HG02884 (cell line): ENCODE results near the gene NDUFA9.

Source experiments
- ATAC-seq: cut with Tn5 transposase; IDR thresholded peaks from one replicate; pipeline ENCODE4 v1.9.1; 2021; ENCODE audit warnings: mild to moderate bottlenecking, moderate library complexity; ENCODE audit not compliant: unreplicated experiment

NDUFA9 gene

DNA sequence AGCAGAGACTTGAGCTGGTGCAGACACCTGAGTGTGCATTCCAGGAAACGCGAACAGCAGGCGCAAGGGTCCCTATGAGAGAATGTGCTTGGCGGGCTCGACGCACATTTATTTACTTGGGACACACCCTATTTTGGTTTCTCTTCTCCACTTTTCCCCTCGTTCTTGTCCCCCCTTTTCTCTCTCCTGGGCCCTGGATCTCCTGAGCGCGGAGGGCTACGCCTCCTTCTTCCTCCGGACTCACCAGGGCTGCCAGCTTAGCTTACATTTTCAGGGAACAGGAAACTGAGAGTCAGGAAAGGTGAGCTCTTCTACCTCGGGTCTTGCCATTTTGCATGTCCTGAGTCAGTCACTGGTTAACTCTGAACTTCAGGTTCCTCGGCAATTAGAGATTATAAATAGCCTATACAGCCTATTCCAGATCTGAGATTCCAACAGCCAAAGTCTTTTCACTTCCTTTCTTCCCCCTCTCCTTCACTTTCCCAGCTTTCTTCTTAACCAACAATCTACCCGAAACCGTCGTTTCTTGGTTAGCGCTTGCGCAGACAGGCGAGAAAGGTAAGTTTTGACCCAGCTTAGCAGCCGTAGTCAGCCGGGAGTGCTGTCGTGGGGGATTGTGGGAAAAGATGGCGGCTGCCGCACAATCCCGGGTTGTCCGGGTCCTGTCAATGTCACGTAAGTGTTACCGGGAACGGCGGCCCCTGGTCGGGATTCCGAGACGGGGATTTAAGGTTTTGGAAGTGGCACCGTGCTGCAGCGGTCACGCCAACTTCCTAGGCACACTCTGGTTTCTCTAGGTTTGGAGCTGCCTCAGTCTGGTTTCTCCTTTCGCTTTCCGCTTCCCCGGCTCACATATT is at the start of gene NDUFA9, which contains the start of gene AKAP3:
NDUFA9 (plus strand) TSS at position 614 of the 857 bp plus-strand sequence; CDS start at position 627, 13 bp downstream.
AKAP3 (minus strand) TSS at position 551 of the 857 bp plus-strand sequence. CDS start 10,855 bp downstream, outside the sequence.
- ATAC-seq, result peak; percentile 74

DNA sequence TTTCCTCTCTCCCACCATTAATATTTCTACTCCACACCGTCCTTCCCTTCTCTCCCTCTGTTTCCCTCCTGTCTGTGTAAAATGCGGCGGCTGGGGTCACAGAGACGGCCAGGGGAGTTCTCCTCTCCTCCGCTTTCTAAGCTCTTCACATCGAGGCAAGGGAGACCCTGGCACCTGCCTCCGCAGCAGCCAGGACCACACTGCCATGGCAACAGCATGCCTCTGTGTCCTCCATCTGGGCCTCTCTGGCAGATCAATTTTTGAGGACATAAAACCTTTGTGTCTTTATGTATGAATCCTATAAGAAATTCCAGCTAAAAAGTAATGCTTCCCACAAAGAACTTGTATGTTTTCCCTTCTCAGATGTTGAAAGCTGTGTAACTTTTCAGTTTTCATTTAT is 45.5 kb upstream of the NDUFA9 start:
- ATAC-seq, result no peak

DNA sequence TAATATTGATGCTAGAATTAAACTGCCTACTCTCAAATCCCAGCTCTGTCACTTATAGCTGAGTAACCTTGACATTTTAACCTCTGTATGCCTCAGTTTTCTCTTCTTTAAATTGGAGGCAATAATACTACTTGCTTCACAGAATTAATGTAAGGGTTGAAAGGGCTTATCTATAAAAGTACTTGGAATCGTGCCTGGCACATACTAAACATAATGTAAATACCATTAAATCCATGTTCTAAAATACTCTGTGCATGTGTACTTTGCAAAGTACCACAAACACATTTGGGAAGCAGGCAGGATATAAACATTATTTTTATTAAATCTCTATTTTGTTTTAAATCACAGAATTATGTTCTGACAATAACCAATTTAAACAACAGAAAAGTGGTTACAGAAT is 45.0 kb upstream of the NDUFA9 start:
- ATAC-seq, result no peak

DNA sequence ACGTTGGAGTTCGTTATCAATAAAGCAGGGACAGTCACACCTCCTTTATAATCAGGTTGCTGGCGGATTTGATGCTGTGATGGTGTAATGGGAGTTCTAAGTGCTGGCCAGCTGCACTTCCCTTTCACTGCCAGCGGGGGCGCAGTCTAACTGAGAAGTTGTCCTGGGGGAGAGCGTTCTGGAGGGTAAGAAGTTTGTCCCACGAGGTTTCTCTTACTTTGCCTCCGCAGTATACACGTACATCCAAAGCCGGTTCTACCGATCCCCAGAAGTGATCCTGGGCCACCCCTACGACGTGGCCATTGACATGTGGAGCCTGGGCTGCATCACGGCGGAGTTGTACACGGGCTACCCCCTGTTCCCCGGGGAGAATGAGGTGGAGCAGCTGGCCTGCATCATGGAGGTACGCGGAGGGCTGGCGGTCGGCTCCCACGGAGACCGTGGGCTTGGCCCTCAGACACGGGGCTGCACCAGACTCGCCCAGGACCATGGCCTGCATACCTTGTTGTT is 44.2 kb upstream of the NDUFA9 start:
- peak; percentile 93 for ATAC-seq

GRCh38 chr12:4607056-4607455 is 41.9 kb upstream of the NDUFA9 start:
- ATAC-seq, result no peak

GRCh38 chr12:4609071-4609470 is 39.8 kb upstream of the NDUFA9 start:
- no peak for ATAC-seq

DNA sequence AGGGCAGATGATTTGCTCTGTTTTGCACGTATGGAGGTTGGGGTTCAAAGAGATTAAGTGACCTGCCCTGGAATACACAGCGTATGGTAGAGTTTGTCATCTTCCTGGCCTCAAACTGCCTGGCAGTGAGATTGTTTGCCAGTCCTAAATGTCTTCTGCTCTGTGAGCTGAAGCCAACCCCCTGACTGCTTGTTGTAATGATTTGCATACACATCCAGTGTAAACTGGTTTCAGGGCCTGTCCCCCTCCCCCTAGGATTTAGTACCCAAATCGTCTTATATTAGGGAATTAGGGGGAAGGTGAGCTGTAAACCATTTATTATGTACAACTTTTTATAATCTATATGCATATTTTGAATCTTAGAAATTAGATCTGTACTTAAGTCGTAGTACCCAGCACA is 38.4 kb upstream of the NDUFA9 start:
- ATAC-seq, result no peak

DNA sequence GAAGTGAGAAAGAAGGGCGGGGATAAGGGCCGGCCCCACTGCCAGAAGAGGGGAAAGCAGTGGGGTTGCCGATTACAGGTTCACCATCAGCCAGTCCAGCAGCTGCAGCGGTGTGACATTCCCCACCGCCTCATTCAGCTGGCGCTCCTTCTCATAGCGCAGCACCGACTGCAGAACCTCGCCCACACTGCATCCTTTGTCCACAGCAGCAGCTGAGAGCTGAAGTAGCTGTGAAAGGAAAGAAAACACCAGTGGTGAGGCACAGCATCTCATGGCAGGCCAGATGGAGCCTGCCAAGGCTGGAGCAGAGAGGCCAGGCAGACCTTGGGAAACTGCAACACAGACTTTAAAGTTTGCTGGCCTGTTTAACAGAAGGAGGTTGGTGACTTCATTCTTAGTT is 33.2 kb upstream of the NDUFA9 start:
- ATAC-seq, result no peak

- ATAC-seq, result no peak
Measured at GRCh38 chr12:4621511-4621910, 27.4 kb upstream of the NDUFA9 start.

GRCh38 chr12:4626543-4626942 is 22.4 kb upstream of the NDUFA9 start:
- no peak for ATAC-seq

GRCh38 chr12:4628406-4628805 is 20.5 kb upstream of the NDUFA9 start:
- ATAC-seq, result no peak

- ATAC-seq, result no peak
Measured at GRCh38 chr12:4630262-4630661, 18.7 kb upstream of the NDUFA9 start.

GRCh38 chr12:4643747-4644146 is 5.2 kb upstream of the NDUFA9 start:
- ATAC-seq, result peak; percentile 73

DNA sequence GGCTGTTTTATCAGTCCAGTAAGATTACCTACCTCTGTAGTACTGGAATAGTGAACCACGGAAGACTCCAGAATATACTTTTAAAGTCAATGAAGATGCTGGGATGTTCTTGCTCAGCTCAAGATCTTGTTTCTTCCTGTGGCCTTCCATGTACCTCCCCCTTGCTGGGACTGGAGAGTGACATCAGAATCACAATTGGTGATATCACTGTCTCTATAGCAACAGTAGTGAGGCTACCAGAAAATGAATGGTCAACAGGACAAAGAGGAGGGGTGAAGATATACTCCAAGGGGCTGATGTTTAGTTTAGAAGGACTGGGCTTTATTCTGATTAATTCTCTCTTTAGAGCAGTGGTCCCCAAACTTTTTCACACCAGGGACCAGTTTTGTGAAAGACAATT is 3.9 kb upstream of the NDUFA9 start:
- no peak for ATAC-seq

DNA sequence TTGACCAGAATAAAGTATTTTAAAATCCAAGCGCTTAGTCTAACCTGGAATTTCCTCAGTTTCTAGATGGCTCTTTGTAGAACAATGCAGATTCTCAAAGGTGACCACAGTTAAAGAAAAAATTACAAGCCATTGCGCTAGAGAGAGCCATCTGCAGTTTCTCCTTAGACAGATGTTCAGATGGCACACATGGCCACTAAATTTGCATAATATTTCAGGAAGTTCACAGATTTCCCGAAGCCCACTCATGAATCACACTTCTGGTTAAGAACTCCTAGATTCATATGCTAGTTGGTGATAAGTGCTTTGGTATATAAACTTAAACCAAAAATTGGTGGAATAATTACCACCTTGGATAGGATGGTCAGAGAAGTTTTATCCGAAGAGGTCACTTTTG is 812 bp upstream of the NDUFA9 start:
- ATAC-seq, result no peak

DNA sequence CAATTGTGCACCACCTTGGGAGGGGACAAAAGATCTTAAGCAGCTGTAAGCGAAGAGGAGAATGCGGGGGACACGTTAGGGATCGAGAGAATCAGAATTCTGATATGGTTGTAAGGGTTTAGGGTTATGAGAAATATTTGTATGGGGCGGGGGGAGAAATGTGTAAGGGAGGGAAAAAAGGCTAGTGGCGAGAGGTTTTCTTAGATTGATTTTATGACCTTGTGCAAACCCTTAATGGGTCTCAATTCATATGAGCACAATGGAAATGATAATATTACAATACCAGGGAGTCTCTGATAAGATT is 396 bp downstream of the NDUFA9 start:
- ATAC-seq, result no peak

DNA sequence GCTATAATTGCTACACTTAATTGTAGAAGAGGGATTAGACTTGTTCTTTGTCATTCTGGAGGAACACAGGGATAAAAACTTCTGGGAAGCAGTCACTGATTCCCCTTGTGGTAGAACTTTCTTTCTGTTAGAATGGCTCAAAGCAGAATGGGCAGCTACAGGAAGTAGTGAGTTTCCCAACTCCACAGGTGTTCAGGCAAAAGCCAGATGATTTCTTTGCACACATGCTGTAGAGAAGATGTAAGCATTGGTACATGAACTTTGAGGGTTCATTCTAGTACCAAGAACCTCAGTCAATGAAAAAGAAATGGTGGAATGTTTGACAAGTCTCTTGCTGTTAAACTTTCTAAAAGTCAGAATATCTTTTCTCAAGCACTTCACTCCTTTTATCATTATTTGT is 4.3 kb downstream of the NDUFA9 start:
- no peak for ATAC-seq

DNA sequence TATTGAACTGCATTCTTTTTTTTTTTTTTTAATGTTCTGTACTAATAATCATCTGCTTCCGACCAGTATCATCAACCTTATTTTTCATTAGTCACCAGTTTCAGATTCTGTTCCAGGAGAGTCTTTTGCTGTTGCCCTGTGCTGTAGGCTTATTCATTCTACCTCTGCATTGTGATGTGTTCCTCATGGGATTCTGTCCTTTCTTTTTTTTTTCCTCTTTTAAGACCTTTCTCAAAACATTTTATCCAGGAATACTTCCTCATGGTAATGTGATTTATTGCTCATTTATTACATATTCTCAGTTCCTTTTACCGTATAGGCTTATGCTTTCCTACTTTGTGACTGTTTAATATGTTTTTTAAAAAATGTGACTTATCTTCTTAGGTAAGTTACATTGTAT is 4.8 kb downstream of the NDUFA9 start:
- ATAC-seq, result no peak

- no peak for ATAC-seq
Measured at GRCh38 chr12:4663971-4664505, 15.1 kb downstream of the NDUFA9 start.

GRCh38 chr12:4665236-4665635 is 16.3 kb downstream of the NDUFA9 start:
- no peak for ATAC-seq

GRCh38 chr12:4679711-4680110 is 30.8 kb downstream of the NDUFA9 start:
- ATAC-seq, result no peak

- no peak for ATAC-seq
Measured at GRCh38 chr12:4681732-4682131, 32.8 kb downstream of the NDUFA9 start.
